Vagina (tissue), 2 donors: ENCODE results near the gene STARD3. TPM values are rescaled to one million over a fixed set of nuclear protein-coding genes. Genes with fewer than 3 reads are reported as not detected.

Experiments
- DNase-seq, 2 donors: peaks; one replicate each; pipeline ENCODE4 v3.0.0-alpha.2; 2017; ENCODE audit errors: extremely low spot score in 2 of 2
- H3K27ac ChIP-seq: fragments of 200-600 bp; sonication (generic); one replicate; pipeline ENCODE4 v1.5.1; 2019
- H3K27me3 ChIP-seq: fragments of 200-600 bp; sonication (generic); one replicate; pipeline ENCODE4 v1.5.1; 2019
- H3K36me3 ChIP-seq, 2 donors: fragments of 200-600 bp; sonication (generic); one replicate each; pipeline ENCODE4 v1.5.1; 2017 to 2019
- H3K4me1 ChIP-seq: fragments of 200-600 bp; sonication (generic); one replicate; pipeline ENCODE4 v1.5.1; 2019
- H3K4me3 ChIP-seq, 2 donors: fragments of 200-600 bp; sonication (generic); 1 replicate in 1 of 2; 2 replicates in 1 of 2; pipeline ENCODE4 v1.5.1; 2016 to 2019
- H3K9me3 ChIP-seq: fragments of 200-600 bp; sonication (generic); one replicate; pipeline ENCODE4 v1.5.1; 2019
- POLR2A ChIP-seq, 2 donors: fragments of 450-650 bp; IDR thresholded peaks; one replicate each; pipeline ENCODE4 v1.6.1; 2017; ENCODE audit warnings: antibody characterized with exemption in 2 of 2, mild to moderate bottlenecking in 2 of 2, moderate library complexity in 2 of 2
- POLR2AphosphoS5 ChIP-seq, 2 donors: sonication (generic); formaldehyde crosslinking; IDR thresholded peaks; one replicate each; pipeline ENCODE4 v1.9.0; 2017; ENCODE audit warnings: antibody characterized with exemption in 2 of 2, mild to moderate bottlenecking in 2 of 2, low read depth in 1 of 2; ENCODE audit not compliant: insufficient read depth in 1 of 2
- intact Hi-C: fragments of 100-400 bp; cut with DNase I; formaldehyde crosslinking; loops from one replicate; pipeline ENCODE4 v1.15.1; 2023
- total RNA-seq: library from RNA; depleted of rRNA; stranded (reverse); fragments of >200 nt; gene quantifications from one replicate; pipeline ENCODE4 v1.2.3, GENCODE V29; 2016
- TF ChIP-seq, protein P1 (sequence below), 3 experiments: fragments of 450-650 bp in 2 of 3; fragments of 200-600 bp in 1 of 3; sonication (generic) in 1 of 3; IDR thresholded peaks; one replicate each; pipeline ENCODE4 v1.5.1; 2017 to 2019; ENCODE audit warnings: antibody characterized with exemption in 3 of 3, mild to moderate bottlenecking in 2 of 3, moderate library complexity in 2 of 3

The STARD3 gene
- total RNA-seq, 1 donor from 2014 or later = 148 TPM

DNA sequence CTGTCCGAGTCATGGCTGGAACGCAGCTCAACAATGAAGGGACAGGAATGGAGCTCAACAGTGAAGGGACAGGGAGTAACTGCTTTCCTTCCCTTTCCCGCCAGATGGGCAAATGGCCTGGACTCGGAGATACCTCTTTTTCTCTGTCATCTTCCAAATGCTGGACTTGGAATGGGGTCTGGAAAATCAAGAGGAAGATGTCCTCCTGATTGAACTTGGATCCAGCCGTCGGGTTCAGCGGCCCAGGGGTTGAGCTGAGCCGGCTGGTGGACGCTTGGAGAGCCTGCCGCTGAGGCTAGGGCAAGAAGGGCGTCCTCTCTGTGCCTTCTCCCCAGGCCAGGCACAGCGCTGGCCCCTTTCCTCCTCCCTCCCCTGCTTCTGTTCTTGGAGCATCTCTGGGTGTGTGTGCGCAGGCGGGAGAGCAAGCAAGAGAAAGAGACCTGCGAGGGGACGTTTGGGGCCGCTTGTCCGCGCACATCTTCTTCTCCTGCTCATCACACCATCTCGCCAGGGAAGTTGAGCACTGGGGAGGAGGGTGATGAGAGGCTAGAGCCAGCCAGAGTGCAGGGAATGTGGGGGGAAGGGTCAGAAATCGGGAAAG is 35.8 kb upstream of the STARD3 start:
- H3K4me3 ChIP-seq = no peak overlapping the region
- no peaks in the 10 kb centered on the region for H3K36me3 ChIP-seq
- H3K27ac ChIP-seq = no peak overlapping the region
- intact Hi-C loops = no loop called here
- no peak for DNase-seq
- peaks cover 48% of the 10 kb centered on the region for H3K4me1 ChIP-seq
- TF ChIP-seq, protein P1, sequence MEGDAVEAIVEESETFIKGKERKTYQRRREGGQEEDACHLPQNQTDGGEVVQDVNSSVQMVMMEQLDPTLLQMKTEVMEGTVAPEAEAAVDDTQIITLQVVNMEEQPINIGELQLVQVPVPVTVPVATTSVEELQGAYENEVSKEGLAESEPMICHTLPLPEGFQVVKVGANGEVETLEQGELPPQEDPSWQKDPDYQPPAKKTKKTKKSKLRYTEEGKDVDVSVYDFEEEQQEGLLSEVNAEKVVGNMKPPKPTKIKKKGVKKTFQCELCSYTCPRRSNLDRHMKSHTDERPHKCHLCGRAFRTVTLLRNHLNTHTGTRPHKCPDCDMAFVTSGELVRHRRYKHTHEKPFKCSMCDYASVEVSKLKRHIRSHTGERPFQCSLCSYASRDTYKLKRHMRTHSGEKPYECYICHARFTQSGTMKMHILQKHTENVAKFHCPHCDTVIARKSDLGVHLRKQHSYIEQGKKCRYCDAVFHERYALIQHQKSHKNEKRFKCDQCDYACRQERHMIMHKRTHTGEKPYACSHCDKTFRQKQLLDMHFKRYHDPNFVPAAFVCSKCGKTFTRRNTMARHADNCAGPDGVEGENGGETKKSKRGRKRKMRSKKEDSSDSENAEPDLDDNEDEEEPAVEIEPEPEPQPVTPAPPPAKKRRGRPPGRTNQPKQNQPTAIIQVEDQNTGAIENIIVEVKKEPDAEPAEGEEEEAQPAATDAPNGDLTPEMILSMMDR (IDR thresholded peaks at IDR 0.05) = no peak
- peaks cover 45% of the 10 kb centered on the region for H3K27me3 ChIP-seq
- no peaks in the 10 kb centered on the region for H3K9me3 ChIP-seq

DNA sequence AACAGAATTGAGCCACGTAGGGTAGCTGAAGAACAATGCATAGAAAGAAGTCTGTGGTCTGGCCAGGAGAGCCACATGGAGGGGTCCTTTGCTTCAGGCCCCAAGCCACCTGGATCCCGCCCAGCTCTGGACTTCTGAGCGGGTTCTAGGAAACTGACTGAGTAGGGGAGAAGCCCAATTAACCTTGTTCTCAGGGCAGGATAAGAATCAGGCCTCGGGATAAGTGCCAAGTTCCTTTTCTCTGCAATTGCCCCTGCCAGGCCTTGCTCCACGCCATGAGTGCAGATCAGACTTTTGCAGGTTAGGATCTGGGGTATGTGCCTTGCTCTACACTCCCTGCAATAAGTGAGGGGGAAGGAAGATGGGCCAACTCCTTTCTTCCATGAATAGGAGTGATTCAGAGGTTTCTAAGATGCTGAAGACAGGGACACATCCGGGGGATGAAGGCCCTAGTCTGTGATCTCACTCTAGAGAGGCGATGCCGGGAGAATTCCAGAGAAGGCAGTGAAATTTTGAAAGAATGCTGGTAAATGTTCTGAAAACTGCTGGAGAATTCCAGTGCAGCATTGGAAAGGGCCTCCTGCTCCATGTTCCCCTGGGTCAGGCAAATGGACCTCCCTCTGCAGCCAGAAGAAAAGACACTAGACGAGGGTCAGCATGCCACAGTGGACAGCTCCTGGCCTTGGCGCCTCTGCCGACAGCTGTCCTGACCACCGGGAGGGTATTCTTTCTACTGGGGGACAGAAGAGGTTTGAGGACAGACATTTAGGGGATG is 35.0 kb upstream of the STARD3 start:
- no peaks in the 10 kb centered on the region for H3K36me3 ChIP-seq
- no peak overlapping the region for H3K27ac ChIP-seq
- H3K9me3 ChIP-seq = no peaks in the 10 kb centered on the region
- H3K4me3 ChIP-seq = no peak overlapping the region
- intact Hi-C loops = no loop called here
- H3K27me3 ChIP-seq = peaks cover 52% of the 10 kb centered on the region
- H3K4me1 ChIP-seq = peaks cover 51% of the 10 kb centered on the region
- TF ChIP-seq POLR2A (IDR thresholded peaks at IDR 0.05) (no peak), POLR2AphosphoS5 (IDR thresholded peaks at IDR 0.05; ENCODE audit: insufficient read depth in 1 of 2, low read depth in 1 of 2) (no peak)
- TF ChIP-seq, protein P1 (IDR thresholded peaks at IDR 0.05) = no peak
- no peak for DNase-seq

DNA sequence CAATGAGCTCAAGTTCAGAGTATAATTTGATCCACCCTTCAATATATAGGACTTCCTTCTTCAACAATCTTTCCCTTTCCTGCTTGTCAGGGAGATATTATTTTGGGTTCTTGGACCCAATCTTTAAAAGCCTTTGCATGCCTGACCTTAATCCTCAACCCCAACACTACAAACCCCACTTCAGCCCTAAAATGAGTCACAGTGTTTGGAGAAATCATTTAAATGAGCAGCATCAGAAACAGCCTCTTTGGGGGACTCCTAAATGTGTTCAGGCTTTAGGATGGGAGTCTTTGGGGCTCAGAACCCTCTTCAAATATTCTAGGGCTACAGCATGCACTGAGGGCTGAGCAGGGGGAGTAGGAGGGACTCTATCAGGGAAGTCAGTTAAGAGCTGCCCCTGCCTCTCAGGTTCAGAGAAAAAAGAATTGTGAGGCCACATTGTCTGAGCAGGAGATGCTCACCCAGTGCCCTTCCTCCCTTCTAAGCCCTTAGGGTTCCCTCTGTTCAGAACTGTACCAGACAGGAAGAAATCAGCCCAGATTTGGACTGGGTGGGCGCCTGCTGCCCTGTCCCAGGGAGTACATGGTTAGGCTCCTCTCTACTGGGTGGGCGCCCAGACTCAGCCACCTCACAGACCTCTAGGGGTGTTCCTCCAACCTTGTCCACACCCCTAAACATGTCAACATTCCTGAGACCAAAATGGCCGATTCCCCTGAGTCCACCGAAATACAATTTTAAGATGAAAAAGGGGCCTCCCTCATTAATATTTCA is 34.2 kb upstream of the STARD3 start:
- Histone ChIP-seq H3K4me1 (peaks cover 54% of the 10 kb centered on the region), H3K9me3 (no peaks in the 10 kb centered on the region), H3K27me3 (peaks cover 60% of the 10 kb centered on the region), H3K4me3 (no peak overlapping the region), H3K36me3 (no peaks in the 10 kb centered on the region), H3K27ac (no peak overlapping the region)
- no peak for DNase-seq
- intact Hi-C loops = no loop called here
- no peak for TF ChIP-seq POLR2A (IDR thresholded peaks at IDR 0.05)
- TF ChIP-seq POLR2AphosphoS5 (IDR thresholded peaks at IDR 0.05; ENCODE audit: insufficient read depth in 1 of 2, low read depth in 1 of 2) = no peak
- TF ChIP-seq, protein P1 (IDR thresholded peaks at IDR 0.05) = no peak

DNA sequence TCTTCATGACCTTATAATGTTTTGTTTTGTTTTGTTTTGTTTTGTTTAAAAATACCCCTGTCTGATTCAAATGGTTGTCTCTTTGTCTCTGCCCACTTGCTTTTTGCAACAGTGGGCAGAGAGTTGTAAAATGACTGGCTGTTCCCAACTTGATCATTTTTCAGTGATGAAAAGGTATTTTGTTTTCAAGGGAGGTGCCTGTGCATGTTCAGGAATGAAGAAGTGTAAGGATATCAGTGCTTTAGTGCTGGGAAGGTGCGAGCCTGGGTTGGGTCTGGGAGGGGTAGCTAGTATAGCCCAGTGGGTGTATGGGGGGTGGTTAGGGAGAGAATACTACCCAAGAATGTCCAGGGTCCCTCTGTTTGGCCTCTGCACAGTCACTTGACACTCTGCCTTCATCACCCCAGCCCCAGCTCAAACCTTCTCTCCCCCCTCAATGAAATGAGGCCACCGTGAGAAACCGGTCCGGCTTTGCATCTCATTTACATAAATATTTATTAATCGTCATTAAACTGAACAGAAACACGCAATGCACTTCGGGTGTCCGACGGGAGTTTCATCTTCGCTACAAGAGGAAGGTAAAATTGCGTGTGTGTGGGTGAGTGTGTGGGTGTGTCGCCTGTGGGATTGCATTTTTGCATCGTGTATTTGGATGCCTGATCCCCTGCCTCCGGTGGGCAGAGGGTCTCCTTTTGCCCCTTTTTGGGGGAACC is 33.5 kb upstream of the STARD3 start:
- no peak overlapping the region for H3K4me3 ChIP-seq
- H3K4me1 ChIP-seq = peaks cover 50% of the 10 kb centered on the region
- no peak overlapping the region for H3K27ac ChIP-seq
- TF ChIP-seq POLR2A (IDR thresholded peaks at IDR 0.05) (no peak), POLR2AphosphoS5 (IDR thresholded peaks at IDR 0.05; ENCODE audit: insufficient read depth in 1 of 2, low read depth in 1 of 2) (no peak)
- TF ChIP-seq, protein P1 (IDR thresholded peaks at IDR 0.05) = no peak
- intact Hi-C loops = no loop called here
- no peaks in the 10 kb centered on the region for H3K36me3 ChIP-seq
- no peak for DNase-seq
- peaks cover 54% of the 10 kb centered on the region for H3K27me3 ChIP-seq
- no peaks in the 10 kb centered on the region for H3K9me3 ChIP-seq
